ENCODE measurements around the gene IGFBP5. TPM values are rescaled to one million over a fixed set of nuclear protein-coding genes. Genes with fewer than 3 reads are reported as not detected.

IGFBP5 gene
- total and polyA plus RNA-seq, 7 experiments from 2014 or later = not detected

- Mint-ChIP-seq H3K4me3 (no peak overlapping the region), H3K27ac (peak overlapping the region in 1 of 9 donors; percentile 13), H3K27me3 (peaks cover 41 to 69% (median 49%) of the 10 kb centered on the region in 5 donors), H3K36me3 (no peaks in the 10 kb centered on the region), H3K9me3 (no peaks in the 10 kb centered on the region), H3K4me1 (peaks cover 9 to 14% (median 12%) of the 10 kb centered on the region in 7 donors)
- H3K4me1 ChIP-seq (ENCODE audit: control insufficient read depth in 2 of 2, insufficient read depth in 2 of 2, low read length in 2 of 2) = peaks cover under 1 to 11% of the 10 kb centered on the region in 2 donors
- H3K9me3 ChIP-seq (ENCODE audit: control insufficient read depth in 2 of 3, low read length in 3 of 3) = no peaks in the 10 kb centered on the region
- intact Hi-C loops (cut with micrococcal nuclease) = no loop called here
- no peaks in the 10 kb centered on the region for H3K36me3 ChIP-seq (ENCODE audit: control insufficient read depth in 2 of 3, insufficient read depth in 3 of 3, low read length in 3 of 3)
- ATAC-seq = no peak
- no peak overlapping the region for H3K4me3 ChIP-seq (ENCODE audit: low read length)
- CTCF ChIA-PET = interaction anchor here (1.4 kb wide), 1 partner anchor 11 kb away, joined by 5 read pairs; no protein-coding TSS in a partner anchor
- peaks cover 0 to 3% of the 10 kb centered on the region in 2 donors for H3K27me3 ChIP-seq (ENCODE audit: control insufficient read depth in 2 of 2, insufficient read depth in 2 of 2, low read length in 2 of 2)
- POLR2A ChIA-PET = no interaction called here
- H3K27ac ChIP-seq (ENCODE audit: low read depth, low read length) = no peak overlapping the region
- DNase-seq = no peak
Observed at GRCh38 chr2:216687111-216687510, 8.2 kb downstream of the IGFBP5 start.

GRCh38 chr2:216685327-216685875 is 9.9 kb downstream of the IGFBP5 start:
- H3K4me3 Mint-ChIP-seq = no peak overlapping the region
- H3K36me3 Mint-ChIP-seq = no peaks in the 10 kb centered on the region
- ChIA-PET POLR2A (no interaction called here), CTCF (interaction anchor here (0.9 to 4.9 kb wide), 2 partner anchors 13 to 1029 kb away, joined by 3 to 27 read pairs; no protein-coding TSS in a partner anchor)
- DNase-seq (no peak), ATAC-seq (no peak)
- peaks cover 0 to 13% (median 0%) of the 10 kb centered on the region in 7 donors for H3K4me1 Mint-ChIP-seq
- Histone ChIP-seq H3K36me3 (ENCODE audit: control insufficient read depth in 2 of 3, insufficient read depth in 3 of 3, low read length in 3 of 3) (no peaks in the 10 kb centered on the region), H3K9me3 (ENCODE audit: control insufficient read depth in 2 of 3, low read length in 3 of 3) (no peaks in the 10 kb centered on the region), H3K27me3 (ENCODE audit: control insufficient read depth in 2 of 2, insufficient read depth in 2 of 2, low read length in 2 of 2) (peaks cover 0 to 3% of the 10 kb centered on the region in 2 donors), H3K4me1 (ENCODE audit: control insufficient read depth in 2 of 2, insufficient read depth in 2 of 2, low read length in 2 of 2) (no peaks in the 10 kb centered on the region), H3K4me3 (ENCODE audit: low read length) (no peak overlapping the region), H3K27ac (ENCODE audit: low read depth, low read length) (no peak overlapping the region)
- H3K9me3 Mint-ChIP-seq = no peaks in the 10 kb centered on the region
- H3K27me3 Mint-ChIP-seq = peaks cover 33 to 65% (median 41%) of the 10 kb centered on the region in 5 donors
- intact Hi-C loops (cut with micrococcal nuclease) = no loop called here
- H3K27ac Mint-ChIP-seq = no peak overlapping the region

- Mint-ChIP-seq H3K4me3 (no peak overlapping the region), H3K27ac (no peak overlapping the region), H3K36me3 (no peaks in the 10 kb centered on the region), H3K9me3 (no peaks in the 10 kb centered on the region), H3K4me1 (peaks cover 0 to 13% (median 0%) of the 10 kb centered on the region in 7 donors), H3K27me3 (peaks cover 20 to 51% (median 28%) of the 10 kb centered on the region in 5 donors)
- POLR2A ChIA-PET = no interaction called here
- H3K4me1 ChIP-seq (ENCODE audit: control insufficient read depth in 2 of 2, insufficient read depth in 2 of 2, low read length in 2 of 2) = no peaks in the 10 kb centered on the region
- H3K9me3 ChIP-seq (ENCODE audit: control insufficient read depth in 2 of 3, low read length in 3 of 3) = no peaks in the 10 kb centered on the region
- CTCF ChIA-PET = interaction anchor here (4.9 kb wide), 1 partner anchor 1030 kb away, joined by 27 read pairs; no protein-coding TSS in a partner anchor
- peaks cover 0 to 3% of the 10 kb centered on the region in 2 donors for H3K27me3 ChIP-seq (ENCODE audit: control insufficient read depth in 2 of 2, insufficient read depth in 2 of 2, low read length in 2 of 2)
- ATAC-seq (peak; percentile 59), DNase-seq (no peak)
- no peaks in the 10 kb centered on the region for H3K36me3 ChIP-seq (ENCODE audit: control insufficient read depth in 2 of 3, insufficient read depth in 3 of 3, low read length in 3 of 3)
- no peak overlapping the region for H3K4me3 ChIP-seq (ENCODE audit: low read length)
- no peak overlapping the region for H3K27ac ChIP-seq (ENCODE audit: low read depth, low read length)
- intact Hi-C loops (cut with micrococcal nuclease) = loop anchor here in 1 of 2 donors (2.0 to 5.0 kb wide), 2 partner anchors 968 to 1073 kb away; no protein-coding TSS in a partner anchor
Observed at GRCh38 chr2:216683846-216684245, 11.5 kb downstream of the IGFBP5 start.

GRCh38 chr2:216681683-216682082 is 13.7 kb downstream of the IGFBP5 start:
- no peaks in the 10 kb centered on the region for H3K36me3 ChIP-seq (ENCODE audit: control insufficient read depth in 2 of 3, insufficient read depth in 3 of 3, low read length in 3 of 3)
- Mint-ChIP-seq H3K27ac (no peak overlapping the region), H3K9me3 (no peaks in the 10 kb centered on the region), H3K27me3 (peaks cover 11 to 33% (median 21%) of the 10 kb centered on the region in 5 donors), H3K4me1 (peaks cover 0 to 13% (median 0%) of the 10 kb centered on the region in 7 donors), H3K4me3 (no peak overlapping the region), H3K36me3 (no peaks in the 10 kb centered on the region)
- CTCF ChIA-PET = interaction anchor here (4.9 kb wide), 1 partner anchor 1032 kb away, joined by 27 read pairs; no protein-coding TSS in a partner anchor
- POLR2A ChIA-PET = no interaction called here
- no peak for ATAC-seq
- no peak overlapping the region for H3K4me3 ChIP-seq (ENCODE audit: low read length)
- no peak for DNase-seq
- no peaks in the 10 kb centered on the region for H3K4me1 ChIP-seq (ENCODE audit: control insufficient read depth in 2 of 2, insufficient read depth in 2 of 2, low read length in 2 of 2)
- H3K27me3 ChIP-seq (ENCODE audit: control insufficient read depth in 2 of 2, insufficient read depth in 2 of 2, low read length in 2 of 2) = no peaks in the 10 kb centered on the region
- H3K9me3 ChIP-seq (ENCODE audit: control insufficient read depth in 2 of 3, low read length in 3 of 3) = no peaks in the 10 kb centered on the region
- H3K27ac ChIP-seq (ENCODE audit: low read depth, low read length) = no peak overlapping the region
- intact Hi-C loops (cut with micrococcal nuclease) = loop anchor here (1.0 to 5.0 kb wide), 6 partner anchors 485 to 1075 kb away; no protein-coding TSS in a partner anchor

GRCh38 chr2:216680951-216681629 is 14.3 kb downstream of the IGFBP5 start:
- CTCF ChIA-PET = interaction anchor here (4.9 kb wide), 1 partner anchor 1033 kb away, joined by 27 read pairs; no protein-coding TSS in a partner anchor
- no peak overlapping the region for H3K4me3 ChIP-seq (ENCODE audit: low read length)
- no peak overlapping the region for H3K27ac ChIP-seq (ENCODE audit: low read depth, low read length)
- peaks cover 0 to 13% (median 0%) of the 10 kb centered on the region in 7 donors for H3K4me1 Mint-ChIP-seq
- H3K27me3 ChIP-seq (ENCODE audit: control insufficient read depth in 2 of 2, insufficient read depth in 2 of 2, low read length in 2 of 2) = no peaks in the 10 kb centered on the region
- DNase-seq = no peak
- intact Hi-C loops (cut with micrococcal nuclease) = loop anchor here in 1 of 2 donors (5.0 kb wide), 1 partner anchor 971 kb away; no protein-coding TSS in a partner anchor
- H3K36me3 ChIP-seq (ENCODE audit: control insufficient read depth in 2 of 3, insufficient read depth in 3 of 3, low read length in 3 of 3) = no peaks in the 10 kb centered on the region
- H3K27ac Mint-ChIP-seq = no peak overlapping the region
- H3K27me3 Mint-ChIP-seq = peaks cover 11 to 33% (median 21%) of the 10 kb centered on the region in 5 donors
- H3K36me3 Mint-ChIP-seq = no peaks in the 10 kb centered on the region
- no peaks in the 10 kb centered on the region for H3K9me3 Mint-ChIP-seq
- ATAC-seq = no peak
- H3K4me1 ChIP-seq (ENCODE audit: control insufficient read depth in 2 of 2, insufficient read depth in 2 of 2, low read length in 2 of 2) = no peaks in the 10 kb centered on the region
- no peak overlapping the region for H3K4me3 Mint-ChIP-seq
- POLR2A ChIA-PET = no interaction called here
- no peaks in the 10 kb centered on the region for H3K9me3 ChIP-seq (ENCODE audit: control insufficient read depth in 2 of 3, low read length in 3 of 3)

GRCh38 chr2:216679658-216680024 is 15.7 kb downstream of the IGFBP5 start:
- H3K27me3 ChIP-seq (ENCODE audit: control insufficient read depth in 2 of 2, insufficient read depth in 2 of 2, low read length in 2 of 2) = no peaks in the 10 kb centered on the region
- no peak overlapping the region for H3K4me3 ChIP-seq (ENCODE audit: low read length)
- CTCF ChIA-PET = interaction anchor here (0.9 kb wide), 1 partner anchor 1077 kb away, joined by 3 read pairs; no protein-coding TSS in a partner anchor
- ATAC-seq (no peak), DNase-seq (no peak)
- H3K9me3 ChIP-seq (ENCODE audit: control insufficient read depth in 2 of 3, low read length in 3 of 3) = no peaks in the 10 kb centered on the region
- H3K36me3 ChIP-seq (ENCODE audit: control insufficient read depth in 2 of 3, insufficient read depth in 3 of 3, low read length in 3 of 3) = no peaks in the 10 kb centered on the region
- peaks cover 0 to 13% (median 0%) of the 10 kb centered on the region in 7 donors for H3K4me1 Mint-ChIP-seq
- POLR2A ChIA-PET = no interaction called here
- H3K4me1 ChIP-seq (ENCODE audit: control insufficient read depth in 2 of 2, insufficient read depth in 2 of 2, low read length in 2 of 2) = no peaks in the 10 kb centered on the region
- intact Hi-C loops (cut with micrococcal nuclease) = loop anchor here in 1 of 2 donors (5.0 kb wide), 1 partner anchor 973 kb away; no protein-coding TSS in a partner anchor
- peaks cover 13 to 25% (median 16%) of the 10 kb centered on the region in 5 donors for H3K27me3 Mint-ChIP-seq
- no peak overlapping the region for H3K27ac ChIP-seq (ENCODE audit: low read depth, low read length)
- no peak overlapping the region for H3K4me3 Mint-ChIP-seq
- no peaks in the 10 kb centered on the region for H3K36me3 Mint-ChIP-seq
- H3K9me3 Mint-ChIP-seq = no peaks in the 10 kb centered on the region
- H3K27ac Mint-ChIP-seq = no peak overlapping the region

Data from naive thymus-derived CD4-positive, alpha-beta T cell (primary cell).